ENCODE data around the gene HIVEP3.

DNA sequence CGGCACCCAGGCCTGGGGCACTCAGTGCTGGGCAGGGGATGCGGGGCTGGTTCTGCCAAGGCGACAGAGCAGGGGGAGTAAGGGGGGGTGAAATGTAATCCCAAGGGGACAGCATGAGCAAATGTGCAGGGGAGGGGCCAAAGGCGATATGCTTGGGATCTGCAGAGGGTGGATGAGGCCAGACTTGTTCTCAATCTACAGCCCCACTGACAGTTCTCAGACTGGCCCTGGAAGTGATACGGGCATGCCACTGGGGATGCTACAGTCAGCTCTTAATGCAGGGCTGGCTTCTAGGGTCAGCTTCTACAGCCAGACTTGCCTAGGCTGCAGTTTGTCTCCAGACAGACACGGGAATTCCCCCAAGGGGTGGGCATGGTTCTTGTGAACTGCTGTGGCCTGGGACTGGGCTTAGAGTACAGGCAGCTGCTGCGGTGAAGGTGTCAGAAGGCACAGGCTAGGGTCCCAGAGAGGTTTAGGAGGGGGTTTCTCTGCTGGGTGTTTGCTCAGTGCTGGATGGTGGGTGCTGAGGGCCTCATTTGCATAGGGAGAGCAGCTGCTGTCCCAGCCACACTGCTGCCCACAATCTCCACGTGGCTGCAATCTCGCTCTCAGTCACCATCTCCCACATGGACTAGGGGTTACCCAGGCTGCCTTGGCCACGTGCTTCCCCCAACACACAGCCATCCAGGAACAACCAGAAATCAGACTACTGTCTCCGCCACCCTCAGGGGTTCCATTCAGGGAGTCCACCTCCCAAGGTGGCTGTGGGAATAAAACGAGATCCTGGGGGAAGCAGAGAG, 190.1 kb downstream of the HIVEP3 start:
- TF ChIP-seq CTCF (IDR thresholded peaks at IDR 0.05; ENCODE audit: insufficient read depth, low read depth, low read length) (no peak), EZH2 (IDR thresholded peaks at IDR 0.05; ENCODE audit: insufficient read depth, low read length) (no peak)

All from astrocyte (in vitro differentiated cells and primary cell).